Calu3 (cell line): ENCODE data around the gene YWHAE. TPM values are rescaled to one million over a fixed set of nuclear protein-coding genes. Genes with fewer than 3 reads are reported as not detected.

ENCODE experiments used
- BruUV-seq: library from RNA; stranded (reverse); fragments of 400-500 nt; replicated peaks from 2 replicates; lab custom pipeline; 2021; lab: Mats Ljungman, UMichigan
- CTCF ChIA-PET: fragments of 300-600 bp; sonication (Branson Sonifier 250); formaldehyde crosslinking; loops from one replicate; lab custom pipeline; 2022; ENCODE audit warnings: antibody characterized with exemption; lab: Charles Lee
- DNase-seq: peaks from one replicate; pipeline ENCODE4 v3.0.0; 2022
- H3K27ac Mint-ChIP-seq: one replicate; pipeline ENCODE4 v1.8.0; 2022; ENCODE audit warnings: mixed read lengths; ENCODE audit not compliant: unreplicated experiment
- H3K27me3 Mint-ChIP-seq: one replicate; pipeline ENCODE4 v1.8.0; 2022; ENCODE audit warnings: mixed read lengths; ENCODE audit not compliant: unreplicated experiment
- H3K36me3 Mint-ChIP-seq: one replicate; pipeline ENCODE4 v1.8.0; 2022; ENCODE audit warnings: mild to moderate bottlenecking, moderate library complexity, mixed read lengths; ENCODE audit not compliant: insufficient read depth, unreplicated experiment
- H3K4me1 Mint-ChIP-seq: one replicate; pipeline ENCODE4 v1.8.0; 2022; ENCODE audit warnings: mild to moderate bottlenecking, low read depth, mixed read lengths; ENCODE audit not compliant: unreplicated experiment
- H3K4me3 Mint-ChIP-seq: one replicate; pipeline ENCODE4 v1.8.0; 2022; ENCODE audit warnings: mild to moderate bottlenecking, low read depth, moderate library complexity, mixed read lengths; ENCODE audit not compliant: unreplicated experiment
- H3K9me3 Mint-ChIP-seq: one replicate; pipeline ENCODE4 v1.8.0; 2022; ENCODE audit warnings: low read depth, mixed read lengths; ENCODE audit not compliant: unreplicated experiment
- CTCF ChIP-seq: fragments of 200-600 bp; IDR thresholded peaks from one replicate; pipeline ENCODE4 v1.8.0; 2022; ENCODE audit warnings: antibody characterized with exemption; ENCODE audit not compliant: unreplicated experiment
- intact Hi-C: fragments of 100-400 bp; cut with micrococcal nuclease; formaldehyde crosslinking; loops from one replicate; pipeline ENCODE4 v1.10.0; 2022; ENCODE audit not compliant: unreplicated experiment
- total RNA-seq: library from RNA; stranded (reverse); gene quantifications from 2 replicates; pipeline ENCODE4 v1.2.3, GENCODE V29; 2022

Gene YWHAE
- total RNA-seq, 1 experiment from 2014 or later: 504 TPM

DNA sequence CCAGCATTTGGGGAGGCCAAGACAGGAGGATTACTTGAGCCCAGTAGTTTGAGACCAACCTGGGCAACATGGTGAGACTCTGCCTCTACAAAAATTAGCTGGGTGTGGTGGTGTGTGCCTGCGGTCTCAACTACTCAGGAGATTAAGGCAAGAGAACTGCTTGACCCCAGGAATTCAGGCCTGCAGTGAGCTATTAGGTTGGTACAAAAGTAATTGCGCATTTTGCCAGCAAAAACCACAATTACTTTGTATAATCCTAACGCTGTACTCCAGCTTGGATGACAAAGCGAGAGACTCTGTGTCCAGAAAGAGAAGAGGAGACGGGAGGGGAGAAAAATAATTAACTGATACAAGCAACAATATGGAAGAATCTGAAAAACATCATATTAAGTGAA lies 32.7 kb downstream of the YWHAE start:
- intact Hi-C loops: loop anchor here (10.0 kb wide), 1 partner anchor 87 kb away; the partner anchor contains the start of gene CRK
- CTCF ChIA-PET: interaction anchor here (1.2 kb wide), 1 partner anchor 24 kb away, joined by 3 read pairs; no protein-coding TSS in a partner anchor
- Mint-ChIP-seq H3K36me3 (peaks cover 44% of the 10 kb centered on the region), H3K27me3 (no peaks in the 10 kb centered on the region), H3K27ac (peak overlapping the region; percentile 52), H3K9me3 (no peaks in the 10 kb centered on the region), H3K4me3 (no peak overlapping the region), H3K4me1 (peaks cover 26% of the 10 kb centered on the region)
- no peak for TF ChIP-seq CTCF
- no peak for DNase-seq
- no TSS peak for BruUV-seq

DNA sequence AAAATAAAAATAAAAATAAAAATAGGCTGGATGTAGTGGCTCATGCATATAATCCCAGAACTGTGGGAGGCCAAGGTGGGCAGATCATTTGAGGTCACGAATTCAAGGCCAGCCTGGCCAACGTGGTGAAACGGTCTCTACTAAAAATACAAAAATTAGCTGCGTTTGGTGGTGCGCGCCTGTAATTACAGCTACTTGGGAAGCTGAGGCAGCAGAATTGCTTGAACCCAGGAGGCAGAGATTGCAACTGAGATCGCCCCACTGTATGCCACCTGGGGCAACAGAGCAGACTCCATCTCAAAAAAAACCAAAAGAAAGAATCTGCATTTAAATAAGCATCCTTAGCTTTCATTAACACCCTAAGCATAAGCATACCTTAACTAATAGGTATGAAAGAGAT lies 33.8 kb downstream of the YWHAE start:
- peaks cover 30% of the 10 kb centered on the region for H3K4me1 Mint-ChIP-seq
- intact Hi-C loops: loop anchor here (10.0 kb wide), 1 partner anchor 89 kb away; the partner anchor contains the start of gene CRK
- BruUV-seq: no TSS peak
- H3K4me3 Mint-ChIP-seq: no peak overlapping the region
- H3K27me3 Mint-ChIP-seq: no peaks in the 10 kb centered on the region
- CTCF ChIA-PET: interaction anchor here (1.2 to 1.7 kb wide), 4 partner anchors 8 to 150 kb away, joined by 3 to 22 read pairs (median 6); partner anchors contain the start of gene INPP5K
- no peak for TF ChIP-seq CTCF
- H3K36me3 Mint-ChIP-seq: peaks cover 44% of the 10 kb centered on the region
- H3K27ac Mint-ChIP-seq: no peak overlapping the region
- DNase-seq: no peak
- no peaks in the 10 kb centered on the region for H3K9me3 Mint-ChIP-seq

GRCh38 chr17:1365445-1366039 lies 34.5 kb downstream of the YWHAE start:
- no peak overlapping the region for H3K27ac Mint-ChIP-seq
- H3K36me3 Mint-ChIP-seq: peaks cover 48% of the 10 kb centered on the region
- intact Hi-C loops: loop anchor here (1.0 to 10.0 kb wide), 2 partner anchors 89 to 150 kb away; partner anchors contain the start of gene CRK
- H3K4me3 Mint-ChIP-seq: no peak overlapping the region
- H3K4me1 Mint-ChIP-seq: peaks cover 30% of the 10 kb centered on the region
- TF ChIP-seq CTCF: peak; percentile 55
- no peaks in the 10 kb centered on the region for H3K27me3 Mint-ChIP-seq
- CTCF ChIA-PET: interaction anchor here (0.6 to 1.7 kb wide), 13 partner anchors 9 to 326 kb away, joined by 3 to 22 read pairs (median 4); partner anchors contain the start of genes CRK and INPP5K
- no peaks in the 10 kb centered on the region for H3K9me3 Mint-ChIP-seq
- DNase-seq: peak; percentile 46
- BruUV-seq: no TSS peak

GRCh38 chr17:1362964-1363363 lies 37.1 kb downstream of the YWHAE start:
- intact Hi-C loops: loop anchor here (10.0 kb wide), 1 partner anchor 92 kb away; the partner anchor contains the start of gene CRK
- no TSS peak for BruUV-seq
- TF ChIP-seq CTCF: no peak
- Mint-ChIP-seq H3K9me3 (no peaks in the 10 kb centered on the region), H3K27me3 (no peaks in the 10 kb centered on the region), H3K27ac (peak overlapping the region; percentile 53), H3K36me3 (peaks cover 60% of the 10 kb centered on the region), H3K4me1 (peaks cover 30% of the 10 kb centered on the region), H3K4me3 (peak overlapping the region; percentile 18)
- DNase-seq: no peak
- CTCF ChIA-PET: interaction anchor here (0.6 kb wide), 1 partner anchor 37 kb away, joined by 4 read pairs; the partner anchor contains the start of gene YWHAE
